SIG-M5 (cell line): ENCODE results near the gene FAM168A.
"Not testable (repeated sequence)": the region's sequence is repeated elsewhere in the genome, so short reads cannot be mapped to it uniquely, and the experiment has no call there.

Experiments used
- DNase-seq: peaks from one replicate; lab custom pipeline; 2025; lab: John Stamatoyannopoulos, UW

Gene FAM168A

DNA sequence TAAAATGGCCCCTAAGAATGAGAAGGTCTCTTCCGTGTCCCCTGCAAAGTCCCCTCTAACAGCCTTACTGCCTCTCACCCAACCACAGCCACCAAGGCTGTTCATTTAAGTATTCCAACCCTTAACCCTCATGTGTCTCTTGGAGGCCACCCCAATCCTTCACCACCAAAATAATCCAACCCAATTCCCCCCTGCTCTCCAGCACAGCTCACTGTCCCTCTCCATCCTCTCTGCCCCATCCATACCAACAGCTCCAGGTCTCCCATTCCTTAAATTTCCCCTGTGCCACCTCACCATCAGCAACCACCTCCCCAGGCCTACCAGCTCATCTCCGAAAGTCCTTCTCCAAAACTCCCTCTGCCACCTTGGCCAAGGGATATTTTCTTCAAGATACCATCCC is 1.4 kb downstream of the FAM168A start:
- DNase-seq: no peak

DNA sequence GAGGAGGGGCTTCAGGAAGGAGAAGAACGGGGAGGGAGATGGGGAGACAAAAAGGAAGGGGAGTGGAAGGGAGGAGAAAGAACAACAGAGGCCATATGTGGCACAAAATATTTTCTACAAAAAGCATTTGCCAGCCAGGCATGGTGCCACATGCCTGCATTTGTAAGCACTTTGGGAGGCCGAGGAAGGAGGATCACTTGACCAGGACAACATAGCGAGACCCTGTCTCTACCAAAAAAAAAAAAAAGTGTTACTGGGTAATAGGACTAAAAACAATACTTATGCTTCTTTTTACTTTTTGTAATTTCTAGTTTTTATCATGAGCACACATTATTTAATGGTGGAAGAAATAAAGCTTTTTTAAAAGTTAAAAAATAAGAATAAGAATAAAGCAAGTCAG is 5.3 kb downstream of the FAM168A start:
- DNase-seq: no peak

DNA sequence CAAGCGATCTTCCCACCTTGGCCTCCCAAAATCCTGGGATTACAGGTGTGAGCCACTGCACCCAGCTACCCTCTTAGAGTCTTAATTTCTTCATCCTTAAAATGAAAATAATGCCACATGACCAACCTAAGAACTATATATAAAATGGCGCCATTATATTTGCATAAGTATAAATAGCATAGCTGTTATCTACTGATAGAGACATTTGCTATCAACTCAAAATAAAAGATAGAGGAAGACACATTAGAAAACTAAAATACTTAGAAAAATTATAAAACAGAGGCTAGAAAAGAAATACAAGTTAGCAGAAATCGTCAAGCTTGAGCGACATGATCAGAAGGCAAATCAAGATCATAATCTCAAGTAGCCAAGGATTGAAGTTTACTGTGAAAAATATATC is 6.2 kb downstream of the FAM168A start:
- no peak for DNase-seq

DNA sequence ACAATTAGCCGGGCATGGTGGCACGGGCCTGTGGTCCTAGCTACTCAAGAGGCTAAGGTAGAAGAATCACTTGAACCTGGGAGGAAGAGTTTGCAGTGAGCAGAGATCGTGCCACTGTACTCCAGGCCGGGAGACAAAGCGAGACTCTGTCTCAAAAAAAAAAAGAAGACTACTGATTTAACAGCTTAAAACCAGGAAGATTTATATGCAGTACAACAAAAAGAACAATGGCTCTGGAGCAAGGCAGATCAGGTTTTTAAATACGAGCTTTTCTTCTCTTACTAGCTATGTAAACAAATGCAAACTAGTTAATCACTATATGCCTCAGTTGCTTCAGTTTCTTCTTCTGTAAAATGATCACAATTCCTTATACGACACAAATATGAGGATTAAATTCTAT is 6.9 kb downstream of the FAM168A start:
- no peak for DNase-seq

DNA sequence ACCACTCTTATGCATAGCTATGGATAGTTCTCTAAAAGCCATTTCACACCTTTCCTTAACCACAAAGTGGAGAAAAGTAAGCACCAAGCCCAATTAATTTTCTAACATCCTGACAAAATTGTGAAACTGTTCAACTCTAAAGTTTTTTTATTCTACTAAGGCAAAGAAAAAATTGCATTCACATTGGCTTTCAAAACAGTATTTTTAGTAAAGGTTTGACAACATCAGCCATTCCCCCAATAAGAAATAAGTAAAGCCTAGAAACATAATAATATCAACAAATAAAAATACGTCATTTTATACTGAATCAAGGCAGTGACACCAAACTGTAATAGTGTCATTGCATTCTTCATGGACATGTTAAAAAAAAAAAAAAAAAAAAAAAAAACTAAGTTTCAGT is 11.1 kb downstream of the FAM168A start:
- no peak for DNase-seq

DNA sequence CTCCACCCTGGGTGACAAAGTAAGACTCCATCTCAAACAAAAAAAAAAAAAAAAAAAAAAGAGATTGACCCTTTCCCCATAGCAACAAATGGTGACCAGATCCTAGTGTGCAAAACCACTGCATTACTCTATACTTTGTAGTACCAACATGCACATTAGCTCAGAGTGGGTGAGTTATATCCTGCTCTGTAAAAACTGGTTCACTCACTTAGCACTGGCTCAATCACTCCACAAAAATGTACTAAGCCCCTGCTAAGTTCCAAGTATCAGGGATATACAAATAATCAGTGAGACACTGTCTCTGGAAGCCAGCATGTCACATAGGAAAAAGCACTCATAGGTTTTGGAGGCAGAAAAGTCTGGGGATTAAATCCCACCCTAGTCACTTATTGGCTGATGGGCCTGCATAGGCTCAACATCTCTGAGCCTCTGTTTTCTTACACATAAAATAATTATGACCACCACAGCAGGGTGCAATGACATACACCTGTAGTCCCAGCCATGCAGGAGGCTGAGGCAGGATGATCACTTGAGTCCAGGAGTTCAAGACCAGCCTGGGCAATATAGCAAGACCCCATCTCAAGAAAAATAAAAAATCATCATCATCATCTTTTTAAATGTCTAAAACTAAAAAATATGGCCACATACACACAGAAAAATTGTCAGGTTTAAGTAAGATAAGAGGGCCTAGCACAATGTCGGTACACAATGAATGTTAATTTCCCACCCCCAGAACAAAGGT is 11.9 kb downstream of the FAM168A start:
- DNase-seq: no peak

DNA sequence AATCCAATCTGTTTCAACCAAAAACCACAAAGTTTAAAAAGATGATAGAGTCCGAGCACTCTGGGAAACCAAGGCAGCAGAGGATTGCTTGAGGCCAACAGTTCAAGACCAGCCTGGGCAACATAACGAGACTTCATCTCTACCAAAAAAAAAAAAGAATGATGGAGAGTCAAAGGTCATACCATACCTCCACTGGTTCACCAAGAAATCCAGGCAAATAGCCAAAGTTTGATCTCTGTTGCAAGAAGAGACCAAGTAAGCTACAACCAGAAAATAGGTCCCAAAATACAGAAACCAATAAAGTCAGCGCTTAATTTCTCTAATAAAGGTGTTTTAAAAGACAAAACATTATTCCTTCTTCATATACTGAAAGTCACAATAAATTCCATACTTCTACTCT is 13.1 kb downstream of the FAM168A start:
- DNase-seq: no peak

DNA sequence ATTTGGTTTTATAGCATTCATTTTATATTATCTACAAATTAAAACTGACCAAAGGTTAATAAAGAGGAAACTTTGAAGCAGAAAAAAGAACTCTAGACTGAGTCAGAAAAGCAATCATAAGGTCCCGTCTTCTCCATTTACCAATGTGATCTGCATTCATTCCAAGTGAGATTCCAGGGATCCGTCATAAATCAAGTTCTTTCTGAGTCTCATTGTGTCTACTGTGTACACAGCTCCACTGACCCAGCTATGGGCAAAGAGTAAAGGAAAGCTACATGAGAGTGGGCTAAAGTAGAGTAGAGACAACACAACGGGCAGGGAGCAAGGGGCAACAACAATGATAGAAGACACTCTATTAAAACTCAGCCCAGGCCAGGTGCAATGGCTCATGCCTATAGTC is 15.3 kb downstream of the FAM168A start:
- no peak for DNase-seq

DNA sequence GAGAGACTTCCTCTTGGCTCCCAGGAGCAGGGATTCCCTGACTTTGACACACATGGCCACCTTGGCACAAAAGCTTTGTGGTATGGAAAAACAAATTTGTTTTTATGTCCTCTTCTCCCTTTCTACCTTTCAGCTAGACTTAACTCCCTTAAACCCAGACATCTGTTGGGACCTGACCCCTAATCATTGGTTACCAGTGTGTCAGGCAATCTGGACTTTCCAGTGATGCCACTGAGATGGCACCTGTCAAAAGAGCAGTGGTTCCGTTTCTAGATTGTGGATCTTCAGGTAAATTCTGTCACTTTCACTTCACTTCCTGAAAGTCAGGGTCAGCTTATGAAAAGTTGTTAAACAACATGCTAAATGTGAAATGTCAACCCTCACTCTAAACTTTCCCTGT is 17.2 kb downstream of the FAM168A start:
- DNase-seq: not testable (repeated sequence)

DNA sequence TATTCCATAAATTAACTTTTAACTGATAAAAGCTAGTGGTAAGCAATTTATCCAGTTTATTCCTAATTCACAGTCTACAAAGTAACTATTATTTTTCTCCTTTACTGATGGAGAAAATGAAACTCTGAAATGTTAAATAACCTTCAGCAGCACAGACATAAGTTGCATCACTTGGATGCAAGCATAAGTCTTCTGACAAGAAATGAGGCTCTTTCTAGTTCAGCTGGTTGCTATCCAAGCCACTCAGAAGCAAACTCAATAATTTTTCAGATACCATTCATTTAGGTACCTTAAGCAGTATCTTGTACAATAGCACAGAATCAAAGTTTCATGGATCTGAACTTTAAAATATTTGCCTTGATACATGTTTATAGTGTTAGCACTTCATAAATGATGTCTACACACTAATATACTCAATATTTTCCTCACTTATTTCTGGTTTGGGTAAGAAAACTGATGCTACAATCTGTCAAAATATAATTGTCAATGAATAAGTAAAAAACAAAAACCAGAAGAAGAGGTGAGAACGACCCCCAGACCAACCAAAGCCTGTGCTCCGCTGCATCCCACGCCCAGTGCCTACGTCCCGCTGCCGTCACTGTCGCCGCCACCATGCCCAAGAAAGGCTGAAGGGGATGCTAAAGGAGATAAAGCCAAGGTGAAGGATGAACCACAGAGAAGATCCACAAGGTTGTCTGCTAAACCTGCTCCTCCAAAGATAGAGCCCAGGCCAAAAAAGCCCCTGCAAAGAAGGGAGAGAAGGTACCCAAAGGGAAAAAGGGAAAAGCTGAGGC is 18.1 kb downstream of the FAM168A start:
- no peak for DNase-seq

DNA sequence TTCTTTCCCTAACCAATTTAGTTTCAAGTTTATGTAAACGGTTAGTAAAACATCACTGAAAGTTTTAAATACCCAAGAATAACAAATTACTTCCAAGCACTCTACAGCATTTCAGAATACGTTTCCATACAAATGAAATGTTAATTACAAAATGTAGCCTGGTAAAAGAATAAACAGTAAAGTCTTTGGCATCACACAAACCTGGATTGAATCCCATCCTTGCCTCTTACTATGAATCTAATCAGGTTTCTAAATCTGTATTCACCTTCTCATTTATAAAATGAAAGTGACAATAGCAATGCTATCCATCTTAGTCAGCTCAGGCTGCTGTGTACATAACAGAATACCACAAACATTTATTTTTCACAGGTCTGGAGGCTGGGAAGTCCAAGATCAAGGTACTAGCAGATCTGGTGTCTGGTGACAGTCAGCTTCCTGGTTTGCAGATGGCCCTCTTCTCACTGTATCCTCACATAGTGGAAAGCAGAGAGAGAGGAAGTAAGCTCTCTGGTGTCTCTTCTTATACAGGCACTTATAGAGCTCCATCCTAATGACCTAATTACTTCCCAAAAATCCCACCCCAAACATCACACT is 19.2 kb downstream of the FAM168A start:
- DNase-seq: no peak

DNA sequence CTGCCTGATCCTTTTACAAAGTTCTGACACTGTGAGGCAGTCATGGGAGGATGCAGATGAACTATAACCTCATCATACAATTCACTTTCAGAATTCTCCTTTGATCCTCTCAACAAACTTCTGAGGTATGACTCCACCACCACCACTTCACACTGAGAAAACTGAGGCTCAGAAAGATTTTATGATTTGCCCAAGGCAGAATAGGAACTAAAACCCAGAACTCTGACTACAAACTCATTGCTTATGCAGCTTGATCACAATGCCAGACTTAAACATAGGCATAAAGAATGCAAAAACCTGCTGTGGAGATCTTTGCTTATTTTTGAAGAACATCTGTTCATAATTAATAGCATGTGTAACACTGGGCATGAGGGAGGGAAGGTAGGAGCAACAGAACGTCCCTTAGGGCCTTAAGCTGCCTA is 20.4 kb downstream of the FAM168A start:
- no peak for DNase-seq

DNA sequence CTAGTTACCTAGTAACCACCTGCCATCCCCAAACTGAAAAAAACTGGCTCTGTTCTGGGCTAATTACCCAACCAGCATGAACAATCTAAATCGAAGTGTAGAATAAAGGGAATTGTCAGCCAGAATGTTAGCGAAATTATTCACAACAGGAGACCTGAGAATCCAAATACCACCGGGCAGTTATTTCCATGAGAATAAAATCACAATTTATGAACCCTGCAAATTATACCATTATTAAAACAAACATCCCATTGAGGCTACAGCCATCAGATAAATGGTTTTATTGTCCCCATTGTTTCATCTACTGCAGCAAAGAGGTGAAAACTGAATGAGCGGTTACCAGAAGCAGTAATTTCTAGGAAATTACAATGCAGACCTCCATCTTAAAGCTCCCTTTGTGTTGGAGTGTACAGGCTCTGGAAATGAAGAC is 21.7 kb downstream of the FAM168A start:
- no peak for DNase-seq

DNA sequence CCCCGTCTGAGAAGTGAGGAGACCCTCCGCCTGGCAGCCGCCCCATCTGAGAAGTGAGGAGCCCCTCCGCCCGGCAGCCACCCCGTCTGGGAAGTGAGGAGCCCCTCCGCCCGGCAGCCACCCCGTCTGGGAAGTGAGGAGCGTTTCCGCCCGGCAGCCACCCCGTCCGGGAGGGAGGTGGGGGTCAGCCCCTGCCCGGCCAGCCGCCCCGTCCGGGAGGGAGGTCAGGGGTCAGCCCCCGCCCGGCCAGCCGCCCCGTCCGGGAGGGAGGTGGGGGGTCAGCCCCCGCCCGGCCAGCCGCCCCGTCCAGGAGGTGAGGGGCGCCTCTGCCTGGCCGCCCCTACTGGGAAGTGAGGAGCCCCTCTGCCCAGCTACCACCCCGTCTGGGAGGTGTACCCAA is 25.9 kb downstream of the FAM168A start:
- DNase-seq: not testable (repeated sequence)

DNA sequence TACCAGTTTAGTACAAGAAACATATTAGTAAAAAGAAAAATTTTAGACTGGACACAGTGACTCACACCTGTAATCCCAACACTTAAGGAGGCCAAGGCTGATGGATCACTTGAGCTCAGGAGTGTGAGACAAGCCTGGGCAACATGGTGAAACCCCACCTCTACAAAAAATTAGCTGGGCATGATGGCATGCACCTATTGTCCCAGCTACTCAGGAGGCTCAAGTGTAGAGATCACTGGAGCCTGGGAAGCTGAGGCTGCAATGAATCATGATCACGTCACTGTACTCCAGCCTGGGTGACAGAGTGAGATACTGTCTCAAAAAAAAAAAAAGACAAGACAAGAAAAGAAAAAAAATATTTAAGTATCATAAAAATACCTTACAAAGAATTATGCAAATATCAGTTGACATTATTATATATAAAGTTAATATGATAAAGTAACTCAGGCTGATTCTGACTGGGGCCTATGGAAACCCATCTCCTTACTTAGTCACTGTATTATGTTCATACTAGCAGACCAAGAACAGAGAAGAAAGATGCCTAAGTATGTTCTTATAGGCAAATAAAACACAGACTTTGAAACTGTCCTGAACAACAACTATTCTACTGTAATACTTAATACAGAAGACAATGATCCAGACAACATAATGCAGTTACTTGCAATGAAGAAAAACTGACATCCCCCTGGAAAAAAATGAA is 27.3 kb downstream of the FAM168A start:
- DNase-seq: no peak

DNA sequence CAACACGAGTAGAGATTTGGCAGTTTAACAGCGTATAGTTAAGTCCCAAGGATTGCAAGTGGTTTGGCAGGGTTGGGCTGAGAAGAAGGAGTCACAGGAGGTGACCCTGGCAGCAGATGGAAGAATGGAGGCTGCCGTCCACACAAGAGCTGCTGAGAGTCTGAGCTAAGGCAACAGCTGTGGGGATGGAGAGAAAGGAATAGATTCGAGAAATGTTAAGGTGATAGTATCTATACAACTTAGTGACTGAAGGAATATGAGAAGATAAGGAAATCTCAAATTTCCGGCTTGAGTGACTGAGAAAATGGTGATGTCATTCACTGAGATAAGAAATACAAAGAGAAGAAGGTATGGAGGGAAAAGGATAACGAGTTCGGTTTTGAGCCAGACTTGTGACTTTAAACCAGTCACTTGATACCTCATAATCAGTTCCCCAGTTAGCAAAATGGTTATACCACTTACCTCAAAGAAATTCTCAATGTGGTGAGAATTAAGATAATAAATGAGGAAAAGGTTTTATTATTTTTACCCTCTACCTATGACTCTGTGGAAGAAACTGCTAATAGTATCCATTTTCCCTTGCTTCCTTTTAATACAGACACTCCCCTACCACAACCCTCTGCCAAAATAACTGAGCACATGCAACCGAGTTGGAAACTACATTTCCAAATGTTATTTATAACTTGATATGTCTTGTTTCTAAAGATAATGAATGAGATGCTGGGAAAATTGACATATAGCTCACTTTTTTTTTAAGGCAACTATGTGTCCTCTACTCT is 30.7 kb downstream of the FAM168A start:
- no peak for DNase-seq

DNA sequence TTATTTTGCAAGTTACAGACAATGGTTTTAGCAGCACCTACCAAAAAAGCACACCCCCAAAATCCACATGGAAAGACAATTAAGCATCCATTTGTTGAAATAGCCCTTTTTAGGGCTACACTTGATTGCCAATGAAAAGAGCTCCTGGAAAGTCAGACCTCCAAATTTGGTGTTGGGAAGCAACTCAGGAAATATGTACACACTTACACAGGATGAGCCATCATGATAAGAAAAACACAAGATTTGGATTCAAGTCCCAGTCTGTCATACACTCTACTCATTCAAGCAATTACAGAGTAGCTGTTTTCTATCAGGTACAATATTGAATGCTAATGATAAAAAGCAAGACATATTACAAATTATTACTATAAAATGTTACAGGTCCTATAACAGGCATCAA is 31.5 kb downstream of the FAM168A start:
- DNase-seq: no peak

DNA sequence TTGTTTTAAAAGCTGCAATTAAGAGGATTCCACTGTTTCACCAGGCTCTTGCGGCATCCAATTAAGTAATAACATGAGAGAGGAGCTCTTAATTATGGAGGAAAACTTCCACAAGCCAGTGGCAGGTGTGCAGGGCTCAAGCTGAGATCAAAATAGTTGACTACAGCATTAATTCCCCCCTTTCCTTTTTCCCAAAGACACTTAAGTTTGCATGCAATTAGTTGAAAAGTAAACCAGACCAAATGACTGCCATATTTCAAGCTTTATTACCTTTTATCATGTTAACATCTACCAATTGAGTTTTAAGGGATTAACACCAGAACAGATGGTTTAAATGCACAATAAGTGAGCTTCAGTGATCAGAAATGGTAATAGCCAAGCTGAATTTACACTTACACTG is 32.1 kb downstream of the FAM168A start:
- DNase-seq: no peak

DNA sequence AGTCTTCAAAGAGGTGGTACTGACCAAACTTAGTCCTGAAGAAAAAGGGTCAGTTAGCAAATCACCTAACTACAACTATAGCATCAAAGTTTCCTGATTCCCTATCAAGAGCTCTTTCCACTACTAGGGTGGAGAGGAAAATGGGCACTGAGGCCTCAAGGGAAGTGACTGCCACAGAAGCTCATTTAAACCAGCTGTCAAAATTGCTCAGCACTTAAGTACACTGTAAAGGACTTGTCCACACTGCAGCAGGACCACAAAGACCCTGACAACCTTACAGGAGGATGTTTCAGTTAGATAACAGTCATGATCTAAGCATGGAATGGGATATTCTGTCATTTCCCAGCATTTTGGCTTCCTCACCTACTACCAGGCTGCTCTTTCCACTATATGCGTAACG is 33.0 kb downstream of the FAM168A start:
- no peak for DNase-seq

DNA sequence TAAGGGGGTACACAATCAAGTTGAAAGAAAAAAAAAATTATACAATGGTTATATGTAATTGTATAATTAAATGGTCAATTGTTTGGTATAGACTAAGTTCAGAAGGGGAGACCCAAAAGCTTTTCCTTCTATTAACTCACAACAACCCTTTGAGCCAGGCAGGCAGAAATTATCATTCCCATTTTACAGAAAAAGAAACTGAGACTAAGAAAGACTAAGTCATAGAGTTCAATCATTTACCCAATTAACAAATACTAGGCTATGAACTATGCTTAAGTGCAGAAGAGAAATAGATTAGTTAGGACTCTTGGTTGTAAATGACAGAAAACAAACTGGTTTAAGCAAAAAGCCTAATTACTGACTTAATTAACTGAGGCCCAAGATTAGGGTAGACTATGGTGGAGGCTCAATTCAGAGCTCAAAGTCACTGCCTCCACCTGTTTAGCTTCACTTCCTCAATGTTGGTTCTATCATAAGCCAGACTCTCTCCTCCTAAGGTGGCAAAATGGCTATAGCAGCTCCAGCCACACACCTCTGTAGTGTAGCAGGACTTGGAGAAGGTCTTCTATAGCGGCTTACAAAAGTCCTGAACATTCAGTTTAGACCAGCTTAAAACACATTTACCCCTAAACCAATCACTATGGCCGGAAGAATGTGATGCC is 34.2 kb downstream of the FAM168A start:
- no peak for DNase-seq

DNA sequence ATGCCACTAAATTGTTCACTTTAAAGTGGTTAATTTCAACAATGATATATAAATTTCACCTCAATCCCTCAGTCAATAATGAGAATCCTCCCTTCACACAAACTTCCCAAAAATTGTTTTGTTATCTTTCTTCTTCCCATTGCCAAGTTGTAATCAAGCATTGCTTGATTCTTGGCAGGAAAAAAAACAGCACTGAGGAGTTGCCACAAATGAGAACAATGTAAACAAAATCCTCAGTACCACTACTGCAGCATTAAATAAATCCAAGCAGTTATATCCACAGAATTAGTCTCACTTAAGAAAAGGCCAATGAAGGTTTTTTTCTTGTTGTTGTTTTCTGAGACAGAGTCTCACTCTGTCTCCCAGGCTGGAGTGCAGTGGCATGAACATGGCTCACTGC is 38.2 kb downstream of the FAM168A start:
- no peak for DNase-seq
